Esophagus muscularis mucosa (tissue), 4 donors: Measurements from ENCODE around the gene PCBP3. TPM values are rescaled to one million over a fixed set of nuclear protein-coding genes. Genes with fewer than 3 reads are reported as not detected.

Experiments
- DNase-seq: peaks from one replicate; pipeline ENCODE4 v3.0.0-alpha.2; 2017; ENCODE audit errors: extremely low spot score
- H3K27ac ChIP-seq, 4 donors: fragments of 200-600 bp; sonication (generic); replicated peaks in 1 of 4; 1 replicate in 3 of 4; 2 replicates in 1 of 4; pipeline ENCODE4 v1.5.1; 2016 to 2019; ENCODE audit warnings: mild to moderate bottlenecking in 1 of 4
- H3K27me3 ChIP-seq, 4 donors: fragments of 200-600 bp; sonication (generic); one replicate each; pipeline versions ENCODE4 v1.5.1 to v1.6.0; 2016 to 2019
- H3K36me3 ChIP-seq, 4 donors: fragments of 200-600 bp; sonication (generic); one replicate each; pipeline ENCODE4 v1.5.1; 2016 to 2019
- H3K4me1 ChIP-seq, 4 donors: fragments of 200-600 bp; sonication (generic); one replicate each; pipeline ENCODE4 v1.5.1; 2016 to 2019
- H3K4me3 ChIP-seq, 4 donors: fragments of 200-600 bp; sonication (generic); 1 replicate in 2 of 4; 2 replicates in 2 of 4; pipeline ENCODE4 v1.5.1; 2016 to 2019; ENCODE audit warnings: mild to moderate bottlenecking in 4 of 4, moderate library complexity in 1 of 4
- H3K9me3 ChIP-seq, 4 donors: fragments of 200-600 bp; sonication (generic); 1 replicate in 3 of 4; 2 replicates in 1 of 4; pipeline ENCODE4 v1.5.1; 2016 to 2019
- EP300 ChIP-seq: sonication (generic); formaldehyde crosslinking; IDR thresholded peaks from one replicate; pipeline ENCODE4 v1.6.1; 2017; ENCODE audit warnings: antibody characterized with exemption
- POLR2A ChIP-seq: fragments of 450-650 bp; IDR thresholded peaks from one replicate; pipeline ENCODE4 v1.6.1; 2017; ENCODE audit warnings: antibody characterized with exemption, moderate library complexity, mild to moderate bottlenecking, low read depth
- POLR2AphosphoS5 ChIP-seq, 2 donors: sonication (generic); formaldehyde crosslinking; IDR thresholded peaks; one replicate each; pipeline ENCODE4 v1.6.1; 2017; ENCODE audit warnings: antibody characterized with exemption in 2 of 2
- WGBS: methylation state at CpG from one replicate; pipeline ENCODE4 v1.1.5; 2018; 5-methylcytosine and 5-hydroxymethylcytosine counted together
- intact Hi-C: fragments of 100-400 bp; cut with DNase I; formaldehyde crosslinking; loops from one replicate; pipeline ENCODE4 v1.15.1; 2023
- total RNA-seq, 4 donors: library from RNA; depleted of rRNA; stranded (reverse); fragments of >200 nt; gene quantifications; one replicate each; pipeline versions ENCODE4 v1.1.0 to v1.2.1, GENCODE V29; 2016
- TF ChIP-seq, protein P1 (sequence below), 3 experiments: fragments of 200-600 bp in 2 of 3; fragments of 450-650 bp in 1 of 3; sonication (generic) in 2 of 3; IDR thresholded peaks; one replicate each; pipeline ENCODE4 v1.5.1; 2017 to 2019; ENCODE audit warnings: antibody characterized with exemption in 3 of 3, mild to moderate bottlenecking in 2 of 3, moderate library complexity in 1 of 3

The PCBP3 gene
- total RNA-seq, 4 donors from 2014 or later: 7.5 to 9.2 (median 8.1) TPM

- H3K9me3 ChIP-seq: peaks cover 0 to 25% (median 20%) of the 10 kb centered on the region in 4 donors
- H3K4me1 ChIP-seq: no peaks in the 10 kb centered on the region
- intact Hi-C loops: no loop called here
- H3K36me3 ChIP-seq: peaks cover 0 to 6% (median 3%) of the 10 kb centered on the region in 4 donors
- H3K27me3 ChIP-seq: no peaks in the 10 kb centered on the region
- no peak overlapping the region for H3K4me3 ChIP-seq
- H3K27ac ChIP-seq: no peak overlapping the region
- 91% methylated on average over 11 of the region's 15 CpGs for whole genome bisulfite sequencing
- no peak for TF ChIP-seq EP300
- no peak for TF ChIP-seq POLR2A
- TF ChIP-seq, protein P1, sequence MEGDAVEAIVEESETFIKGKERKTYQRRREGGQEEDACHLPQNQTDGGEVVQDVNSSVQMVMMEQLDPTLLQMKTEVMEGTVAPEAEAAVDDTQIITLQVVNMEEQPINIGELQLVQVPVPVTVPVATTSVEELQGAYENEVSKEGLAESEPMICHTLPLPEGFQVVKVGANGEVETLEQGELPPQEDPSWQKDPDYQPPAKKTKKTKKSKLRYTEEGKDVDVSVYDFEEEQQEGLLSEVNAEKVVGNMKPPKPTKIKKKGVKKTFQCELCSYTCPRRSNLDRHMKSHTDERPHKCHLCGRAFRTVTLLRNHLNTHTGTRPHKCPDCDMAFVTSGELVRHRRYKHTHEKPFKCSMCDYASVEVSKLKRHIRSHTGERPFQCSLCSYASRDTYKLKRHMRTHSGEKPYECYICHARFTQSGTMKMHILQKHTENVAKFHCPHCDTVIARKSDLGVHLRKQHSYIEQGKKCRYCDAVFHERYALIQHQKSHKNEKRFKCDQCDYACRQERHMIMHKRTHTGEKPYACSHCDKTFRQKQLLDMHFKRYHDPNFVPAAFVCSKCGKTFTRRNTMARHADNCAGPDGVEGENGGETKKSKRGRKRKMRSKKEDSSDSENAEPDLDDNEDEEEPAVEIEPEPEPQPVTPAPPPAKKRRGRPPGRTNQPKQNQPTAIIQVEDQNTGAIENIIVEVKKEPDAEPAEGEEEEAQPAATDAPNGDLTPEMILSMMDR (IDR thresholded peaks at IDR 0.05): no peak
- no peak for TF ChIP-seq POLR2AphosphoS5 (IDR thresholded peaks at IDR 0.05)
- DNase-seq: no peak
Measured at GRCh38 chr21:45939521-45940045, 296.1 kb downstream of the PCBP3 start.

- peaks cover 0 to 22% (median 17%) of the 10 kb centered on the region in 4 donors for H3K9me3 ChIP-seq
- WGBS: 93% methylated on average over 20 of the region's 20 CpGs
- intact Hi-C loops: no loop called here
- H3K4me3 ChIP-seq: no peak overlapping the region
- no peak overlapping the region for H3K27ac ChIP-seq
- peaks cover 0 to 6% (median under 1%) of the 10 kb centered on the region in 4 donors for H3K36me3 ChIP-seq
- no peak for DNase-seq
- no peak for TF ChIP-seq EP300
- no peak for TF ChIP-seq POLR2A
- no peak for TF ChIP-seq POLR2AphosphoS5 (IDR thresholded peaks at IDR 0.05)
- TF ChIP-seq, protein P1 (IDR thresholded peaks at IDR 0.05): no peak
- H3K27me3 ChIP-seq: no peaks in the 10 kb centered on the region
- no peaks in the 10 kb centered on the region for H3K4me1 ChIP-seq
Measured at GRCh38 chr21:45940091-45940490, 296.6 kb downstream of the PCBP3 start.

- TF ChIP-seq POLR2A (no peak), POLR2AphosphoS5 (IDR thresholded peaks at IDR 0.05) (no peak), EP300 (no peak)
- TF ChIP-seq, protein P1 (IDR thresholded peaks at IDR 0.05): no peak
- intact Hi-C loops: no loop called here
- peaks cover 0 to 6% (median 0%) of the 10 kb centered on the region in 4 donors for H3K36me3 ChIP-seq
- no peak overlapping the region for H3K4me3 ChIP-seq
- peaks cover 0 to 15% (median 10%) of the 10 kb centered on the region in 4 donors for H3K9me3 ChIP-seq
- WGBS: 84% methylated on average over 21 of the region's 23 CpGs
- no peak overlapping the region for H3K27ac ChIP-seq
- H3K27me3 ChIP-seq: no peaks in the 10 kb centered on the region
- H3K4me1 ChIP-seq: no peaks in the 10 kb centered on the region
- DNase-seq: no peak
Measured at GRCh38 chr21:45940621-45941337, 297.3 kb downstream of the PCBP3 start.

GRCh38 chr21:45941338-45941710, 297.8 kb downstream of the PCBP3 start:
- peaks cover 0 to 10% (median 5%) of the 10 kb centered on the region in 4 donors for H3K9me3 ChIP-seq
- no peak overlapping the region for H3K4me3 ChIP-seq
- WGBS: 96% methylated on average over 11 of the region's 14 CpGs
- intact Hi-C loops: no loop called here
- H3K4me1 ChIP-seq: no peaks in the 10 kb centered on the region
- no peaks in the 10 kb centered on the region for H3K27me3 ChIP-seq
- TF ChIP-seq POLR2A (no peak), EP300 (no peak)
- TF ChIP-seq, protein P1 (IDR thresholded peaks at IDR 0.05): no peak
- H3K36me3 ChIP-seq: peaks cover 0 to 5% (median 0%) of the 10 kb centered on the region in 4 donors
- H3K27ac ChIP-seq: no peak overlapping the region
- DNase-seq: no peak
